ENCODE measurements around the gene FOXK1. TPM values are rescaled to one million over a fixed set of nuclear protein-coding genes. Genes with fewer than 3 reads are reported as not detected.

Gene FOXK1
- total and polyA plus RNA-seq, 9 of the 15 experiments (the other 6 are each of a cell fraction or from before 2014, with no cell fraction given) = 0.32 to 45.5 (median 8.1) TPM

- ChIA-PET POLR2A (interaction anchor here (0.6 to 1.0 kb wide), 2 partner anchors 13 to 26 kb away, joined by 4 read pairs; no protein-coding TSS in a partner anchor), CTCF (ENCODE audit: low intra/inter-chr PET ratio) (interaction anchor here (2.1 to 2.2 kb wide), 2 partner anchors 86 to 287 kb away, joined by 13 to 14 read pairs; partner anchors contain the start of gene RADIL)
- Histone ChIP-seq H4K20me1 (replicated peaks; ENCODE audit: control insufficient read depth, insufficient read depth, low read length) (peaks cover 4% of the 10 kb centered on the region; the same call in 1 of the 2 replicates), H3K36me3 (ENCODE audit: control insufficient read depth, insufficient read depth, low read length) (no peaks in the 10 kb centered on the region), H3K4me1 (replicated peaks in 1 of 2; ENCODE audit: control insufficient read depth in 2 of 2, insufficient read depth in 2 of 2, low read length in 2 of 2) (peaks cover 0 to 45% of the 10 kb centered on the region in 2 experiments; a peak in 3 of 5 replicates), H3K27me3 (ENCODE audit: control insufficient read depth in 2 of 2, insufficient read depth in 2 of 2, low read length in 2 of 2) (no peaks in the 10 kb centered on the region), H3K9ac (ENCODE audit: insufficient read depth in 1 of 2, low read depth in 2 of 2, low read length in 2 of 2) (no peak overlapping the region), H2AFZ (ENCODE audit: low read depth, low read length) (no peak overlapping the region), H3K4me3 (no peak overlapping the region), H3K4me2 (ENCODE audit: insufficient read depth, low read length) (no peak overlapping the region), H3K9me3 (replicated peaks; ENCODE audit: control insufficient read depth, insufficient read depth, low read depth, low read length) (no peaks in the 10 kb centered on the region), H3K9me1 (ENCODE audit: control insufficient read depth, insufficient read depth, low read length) (no peaks in the 10 kb centered on the region), H3K27ac (ENCODE audit: extremely low read depth, low read depth, low read length) (no peak overlapping the region), H3K79me2 (ENCODE audit: control insufficient read depth, insufficient read depth, low read length) (no peaks in the 10 kb centered on the region)
- no peak for TF ChIP-seq TSC22D4 (tag; IDR thresholded peaks at IDR 0.05)
- no peak for TF ChIP-seq ZNF212 (CRISPR knock-in tag; IDR thresholded peaks at IDR 0.05)
- no peak for FAIRE-seq
- intact Hi-C loops (cut with micrococcal nuclease) (loop anchor here (1.0 to 10.0 kb wide), 2 partner anchors 86 to 287 kb away; partner anchors contain the start of gene RADIL), in situ Hi-C loops (cut with MboI) (loop anchor here (10.0 kb wide), 1 partner anchor 286 kb away; no protein-coding TSS in a partner anchor)
- no peak for ATAC-seq
- no peak for DNase-seq (ENCODE audit: extremely low read depth in 1 of 4, low spot score in 3 of 4)
- WGBS (ENCODE audit: insufficient coverage, low coverage, missing lambda C conversion rate) = 50% methylated on average over 15 of the region's 15 CpGs
- no TSS peak for BruUV-seq (replicated peaks)
Observed at GRCh38 chr7:4798706-4799235, 116.7 kb downstream of the FOXK1 start.

GRCh38 chr7:4799508-4800268, 117.6 kb downstream of the FOXK1 start:
- no peaks in the 10 kb centered on the region for H3K27me3 ChIP-seq (ENCODE audit: control insufficient read depth in 2 of 2, insufficient read depth in 2 of 2, low read length in 2 of 2)
- H3K9ac ChIP-seq (ENCODE audit: insufficient read depth in 1 of 2, low read depth in 2 of 2, low read length in 2 of 2) = peak overlapping the region in 1 of 2 experiments; percentile 71; a peak in 2 of 4 replicates
- no peaks in the 10 kb centered on the region for H3K9me3 ChIP-seq (replicated peaks; ENCODE audit: control insufficient read depth, insufficient read depth, low read depth, low read length)
- FAIRE-seq (no peak), ATAC-seq (peak; percentile 81), DNase-seq (ENCODE audit: extremely low read depth in 1 of 4, low spot score in 3 of 4) (peak; percentile 62 to 82 (median 77))
- no peak overlapping the region for H2AFZ ChIP-seq (ENCODE audit: low read depth, low read length)
- CTCF ChIA-PET (ENCODE audit: low intra/inter-chr PET ratio) = interaction anchor here (2.1 kb wide), 1 partner anchor 286 kb away, joined by 14 read pairs; no protein-coding TSS in a partner anchor
- no peak overlapping the region for H3K4me3 ChIP-seq
- BruUV-seq (replicated peaks) = no TSS peak
- H3K9me1 ChIP-seq (ENCODE audit: control insufficient read depth, insufficient read depth, low read length) = no peaks in the 10 kb centered on the region
- H3K36me3 ChIP-seq (ENCODE audit: control insufficient read depth, insufficient read depth, low read length) = no peaks in the 10 kb centered on the region
- H4K20me1 ChIP-seq (replicated peaks; ENCODE audit: control insufficient read depth, insufficient read depth, low read length) = peaks cover 4% of the 10 kb centered on the region; the same call in 1 of the 2 replicates
- no peaks in the 10 kb centered on the region for H3K79me2 ChIP-seq (ENCODE audit: control insufficient read depth, insufficient read depth, low read length)
- POLR2A ChIA-PET = interaction anchor here (0.6 to 0.9 kb wide), 2 partner anchors 104 to 191 kb away, joined by 3 read pairs; no protein-coding TSS in a partner anchor
- no peak overlapping the region for H3K4me2 ChIP-seq (ENCODE audit: insufficient read depth, low read length)
- intact Hi-C loops (cut with micrococcal nuclease) = loop anchor here (10.0 kb wide), 1 partner anchor 85 kb away; the partner anchor contains the start of gene RADIL
- 28% methylated on average over 24 of the region's 39 CpGs for WGBS (ENCODE audit: insufficient coverage, low coverage, missing lambda C conversion rate)
- H3K27ac ChIP-seq (ENCODE audit: extremely low read depth, low read depth, low read length) = no peak overlapping the region
- in situ Hi-C loops (cut with MboI) = loop anchor here (10.0 kb wide), 1 partner anchor 285 kb away; no protein-coding TSS in a partner anchor
- peaks cover 0 to 49% of the 10 kb centered on the region in 2 experiments; a peak in 3 of 5 replicates for H3K4me1 ChIP-seq (replicated peaks in 1 of 2; ENCODE audit: control insufficient read depth in 2 of 2, insufficient read depth in 2 of 2, low read length in 2 of 2)
- TF ChIP-seq ZNF24 (IDR thresholded peaks at IDR 0.05) (no peak), JUN (IDR thresholded peaks at IDR 0.05; ENCODE audit: borderline replicate concordance, low read depth, low read length) (no peak), JUN (CRISPR knock-in tag; IDR thresholded peaks at IDR 0.05; ENCODE audit: borderline replicate concordance) (no peak), ZNF699 (CRISPR knock-in tag; IDR thresholded peaks at IDR 0.05; ENCODE audit: insufficient replicate concordance) (no peak), RAD51 (IDR thresholded peaks at IDR 0.05; ENCODE audit: borderline replicate concordance, low read depth) (peak; percentile 25; the same call in 1 of the 2 replicates), POLR2G (IDR thresholded peaks at IDR 0.05; ENCODE audit: low read depth, low read length) (peak; percentile 24; the same call in 1 of the 2 replicates)

All from K562 (cell line).